HG03460 (cell line): Measurements from ENCODE around the gene ETV6.
A peak's percentile ranks its signal among the peaks of the same experiment; 100 is the strongest.

ENCODE experiments used
- ATAC-seq: cut with Tn5 transposase; IDR thresholded peaks from one replicate; pipeline ENCODE4 v1.9.1; 2021; ENCODE audit not compliant: unreplicated experiment

ETV6 gene

DNA sequence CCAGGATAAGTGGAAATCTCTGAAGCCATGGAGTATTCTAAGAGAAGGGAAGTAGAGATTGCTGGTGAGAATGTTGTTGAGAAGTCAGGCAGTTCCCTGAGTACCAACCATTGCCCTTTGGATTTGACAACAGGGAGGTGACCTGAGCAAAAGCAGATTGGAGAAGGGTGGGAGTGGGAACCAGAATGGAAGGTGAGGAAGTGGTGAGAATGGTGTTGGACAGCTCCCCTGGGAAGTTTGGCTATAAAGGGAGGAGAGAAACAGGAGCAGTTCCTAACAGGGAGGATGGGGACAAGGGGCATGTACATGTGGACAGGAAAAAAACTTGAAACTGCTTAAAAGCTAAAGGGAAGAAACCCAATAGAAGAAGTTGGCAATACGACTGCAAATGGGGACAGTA lies 198.1 kb downstream of the ETV6 start:
- ATAC-seq, result no peak

DNA sequence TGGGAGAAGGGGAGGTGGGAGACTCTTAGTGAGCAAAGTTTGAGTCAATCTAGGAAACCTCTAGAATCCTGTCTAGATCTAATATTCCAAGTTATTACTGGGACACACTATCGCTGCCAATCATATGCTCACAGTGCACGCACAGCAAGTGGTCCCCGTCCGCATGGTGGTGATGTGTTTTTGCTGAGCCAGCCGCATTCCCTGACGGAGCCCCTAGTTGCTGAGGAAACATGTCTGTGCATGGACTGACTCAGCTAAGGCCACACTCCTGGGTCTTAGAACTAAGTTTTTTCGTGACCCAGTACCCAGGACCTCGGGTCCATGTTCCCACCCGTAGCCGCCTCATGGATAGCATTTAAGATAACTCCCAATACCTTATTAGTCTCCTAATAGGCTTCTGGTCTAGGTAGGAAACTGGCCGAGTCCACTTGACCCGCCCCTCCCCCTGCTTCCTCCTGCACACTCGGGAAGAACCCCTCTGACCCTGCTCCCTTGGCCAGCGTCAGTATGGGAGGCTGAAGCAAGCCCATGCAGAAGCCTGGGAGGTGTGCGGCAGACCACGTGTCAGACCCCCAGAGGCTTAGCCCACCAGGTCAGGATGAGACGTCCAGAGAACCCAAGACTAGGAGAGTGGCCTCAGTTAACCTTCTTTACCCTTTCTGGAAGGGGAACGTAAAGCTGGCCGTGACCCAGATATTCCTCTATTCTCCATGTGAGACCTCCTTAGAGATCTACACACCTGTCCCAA lies 200.5 kb downstream of the ETV6 start:
- no peak for ATAC-seq

GRCh38 chr12:11853126-11853525 lies 203.7 kb downstream of the ETV6 start:
- ATAC-seq, result no peak

GRCh38 chr12:11854011-11854499 lies 204.6 kb downstream of the ETV6 start:
- no peak for ATAC-seq

DNA sequence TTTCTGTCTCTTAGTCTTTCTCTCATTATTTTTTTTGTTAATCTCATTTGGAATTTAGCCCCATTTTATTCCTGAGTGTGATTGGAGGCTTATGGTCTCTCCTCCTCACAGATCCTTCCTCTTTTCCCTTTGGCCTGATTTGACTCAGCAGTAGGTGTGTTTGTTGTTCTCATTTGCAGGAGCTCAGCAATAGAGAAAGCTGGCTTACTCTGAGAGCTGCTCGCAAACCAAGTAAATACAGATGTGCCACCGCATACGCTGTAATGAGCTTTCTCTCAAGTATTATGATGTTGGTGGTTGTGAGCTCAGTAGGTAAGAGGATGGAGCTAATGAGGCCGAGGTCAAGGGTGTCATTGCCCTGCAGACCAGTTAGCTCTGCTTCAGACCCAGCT lies 206.5 kb downstream of the ETV6 start:
- ATAC-seq, result peak; percentile 83

DNA sequence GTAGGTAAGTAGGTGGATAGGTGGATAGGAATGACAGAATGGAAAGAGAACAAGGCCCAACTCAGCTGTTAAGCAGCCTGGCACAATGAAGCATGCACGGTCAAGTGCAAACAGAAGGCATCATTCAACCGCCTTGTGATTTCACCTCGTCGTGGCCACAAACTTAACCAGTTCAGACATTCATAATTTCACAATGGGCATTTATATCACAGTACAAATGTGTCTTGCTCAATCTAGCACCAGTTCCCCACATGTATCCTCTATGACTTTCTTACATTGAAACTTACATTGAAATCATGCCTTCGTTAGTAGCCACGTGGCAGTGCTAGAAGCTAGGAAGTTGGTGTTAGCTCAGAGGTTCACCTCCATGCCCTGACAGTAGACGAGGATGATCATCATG lies 207.5 kb downstream of the ETV6 start:
- ATAC-seq, result no peak

DNA sequence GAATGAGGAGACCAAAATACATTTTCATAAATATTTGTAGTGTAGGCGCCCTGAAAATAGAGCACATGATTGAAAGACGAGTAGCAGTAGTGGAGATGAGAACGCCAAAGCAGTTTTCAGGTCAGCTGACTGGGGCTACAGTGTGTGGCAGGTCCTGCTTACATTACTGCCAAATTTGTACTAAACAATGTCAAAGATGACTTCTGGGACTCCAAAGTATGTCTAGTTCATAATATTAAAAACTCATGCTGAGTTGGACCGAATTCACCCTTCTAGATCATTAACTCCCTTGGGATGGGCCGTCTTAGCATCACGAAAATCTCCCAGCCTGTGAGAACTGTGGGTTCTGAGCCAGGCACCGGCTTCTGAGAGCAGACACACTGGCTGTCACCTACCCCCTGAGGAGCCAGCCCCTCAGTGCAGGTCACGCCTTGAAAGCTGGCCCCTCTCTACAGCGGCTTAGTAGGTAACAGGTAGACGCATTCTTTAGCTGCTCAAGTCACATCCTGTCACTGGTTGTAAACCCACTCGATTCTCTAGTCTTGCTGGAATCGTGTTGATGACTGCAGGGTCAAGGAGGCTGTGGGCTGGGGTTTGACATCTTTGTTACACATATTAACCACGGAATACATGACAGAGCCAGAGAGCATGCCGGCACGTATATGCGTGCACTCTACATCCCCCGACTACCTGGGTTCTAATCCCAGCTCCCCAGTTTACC lies 210.4 kb downstream of the ETV6 start:
- no peak for ATAC-seq

DNA sequence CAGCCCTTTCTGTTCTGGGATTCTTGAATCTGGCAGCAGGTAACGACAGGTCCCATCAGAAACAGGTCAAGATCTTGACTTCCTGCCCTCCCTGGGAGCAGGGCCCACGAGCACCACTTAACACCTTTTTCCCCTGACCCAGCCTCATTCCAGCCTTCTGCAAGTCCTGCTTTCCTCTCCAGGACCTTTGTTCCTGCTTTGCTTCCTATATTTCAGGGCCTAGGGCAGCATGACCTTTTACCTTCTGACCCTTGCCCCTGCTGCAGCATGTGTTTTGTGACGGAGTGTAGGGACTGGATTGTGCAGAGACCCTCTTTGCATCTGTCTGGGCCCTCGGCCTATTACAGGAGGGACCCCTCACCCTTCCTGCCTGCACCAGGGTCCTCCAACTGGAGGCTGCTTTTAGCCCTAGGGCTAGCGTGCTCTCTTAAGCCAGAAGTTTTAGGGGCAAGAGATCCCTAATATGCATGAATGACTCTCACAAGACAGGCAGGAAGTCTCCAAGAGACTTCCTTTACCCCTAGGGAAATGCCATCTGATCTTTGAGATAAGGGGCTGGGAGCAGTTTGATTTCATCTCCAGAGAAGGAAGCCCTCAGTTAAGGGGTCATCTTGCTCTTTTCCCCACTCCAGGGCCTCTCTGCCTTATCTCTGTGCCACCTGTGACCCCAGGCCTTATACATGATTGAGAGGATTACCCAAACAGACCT lies 211.8 kb downstream of the ETV6 start:
- ATAC-seq, result no peak

DNA sequence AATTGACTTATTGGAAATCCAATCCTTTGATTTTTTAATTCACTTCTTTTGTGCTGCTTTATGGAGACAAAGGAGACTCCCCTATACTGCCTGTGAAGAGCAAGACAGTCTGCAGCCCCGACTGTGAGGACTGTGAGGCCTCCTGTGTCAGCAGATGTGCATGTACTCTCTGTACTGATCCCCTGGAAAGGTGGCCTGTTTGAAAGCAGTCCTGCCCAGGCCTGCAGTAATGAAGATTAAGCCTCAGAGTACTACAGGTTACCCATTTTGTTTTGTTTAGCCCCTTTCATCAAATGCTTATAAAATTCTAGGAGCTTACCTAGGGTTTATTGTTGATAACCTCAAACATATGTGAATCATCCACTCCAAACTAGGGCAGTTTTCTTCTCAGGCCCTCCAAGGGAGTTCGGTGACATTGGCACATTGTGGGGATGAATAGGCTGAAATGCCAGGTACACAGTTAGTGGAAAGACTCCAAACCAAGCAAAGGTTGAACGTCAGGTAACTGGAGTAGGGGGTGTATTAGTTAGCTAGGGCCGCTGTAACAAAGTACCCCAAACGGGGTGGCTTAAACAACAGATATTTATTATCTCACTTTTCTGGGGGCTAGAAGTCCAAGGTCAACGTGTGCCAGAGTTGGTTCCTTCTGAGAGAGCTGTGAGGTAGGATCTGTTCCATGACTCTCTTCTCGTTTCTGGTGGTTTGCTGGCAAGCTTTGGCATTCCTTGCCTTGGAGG lies 212.6 kb downstream of the ETV6 start:
- ATAC-seq, result no peak

- ATAC-seq, result no peak
Observed at GRCh38 chr12:11862798-11863197, 213.3 kb downstream of the ETV6 start.

DNA sequence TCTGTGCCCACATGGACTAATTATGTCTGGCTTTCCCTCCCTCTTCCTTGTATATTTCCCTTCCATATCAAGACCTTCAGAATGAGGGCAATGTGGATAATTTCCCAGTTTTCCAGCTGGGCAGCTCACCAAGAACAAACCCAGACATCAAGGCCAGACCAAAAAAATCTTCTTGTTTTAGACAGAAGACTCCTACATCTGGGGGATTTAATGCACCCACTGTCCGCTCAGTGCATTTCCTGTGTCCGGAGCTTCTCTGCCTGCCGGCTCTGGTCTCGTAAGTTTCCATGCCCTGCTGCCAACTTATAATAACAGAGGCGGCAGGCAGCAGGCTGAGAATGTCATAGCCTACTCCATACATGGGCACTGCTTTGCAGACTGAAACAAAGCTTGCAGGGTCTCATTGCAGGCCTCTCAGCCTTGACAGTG lies 214.0 kb downstream of the ETV6 start:
- no peak for ATAC-seq

GRCh38 chr12:11863988-11864387 lies 214.5 kb downstream of the ETV6 start:
- ATAC-seq, result no peak

GRCh38 chr12:11865824-11866223 lies 216.3 kb downstream of the ETV6 start:
- ATAC-seq, result no peak

DNA sequence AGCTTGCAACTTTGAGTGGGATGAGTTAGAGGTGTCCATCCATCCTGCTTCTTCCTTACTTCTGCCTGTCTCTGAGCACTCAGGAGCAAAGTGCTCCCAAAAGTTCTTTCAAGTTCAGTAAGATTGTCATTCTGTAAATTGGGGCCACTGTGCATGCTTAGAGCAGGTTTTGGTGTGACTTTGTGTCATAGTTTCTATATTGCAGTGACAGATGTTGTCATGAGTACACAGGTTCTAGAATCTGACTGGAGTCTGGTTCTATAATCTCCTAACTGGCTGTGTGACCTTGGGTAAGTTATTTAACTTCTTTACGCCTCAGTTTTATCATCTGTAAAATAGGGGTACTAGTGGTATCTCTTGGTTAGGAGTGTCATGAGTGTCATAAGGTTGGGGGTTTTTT lies 218.6 kb downstream of the ETV6 start:
- ATAC-seq, result no peak

DNA sequence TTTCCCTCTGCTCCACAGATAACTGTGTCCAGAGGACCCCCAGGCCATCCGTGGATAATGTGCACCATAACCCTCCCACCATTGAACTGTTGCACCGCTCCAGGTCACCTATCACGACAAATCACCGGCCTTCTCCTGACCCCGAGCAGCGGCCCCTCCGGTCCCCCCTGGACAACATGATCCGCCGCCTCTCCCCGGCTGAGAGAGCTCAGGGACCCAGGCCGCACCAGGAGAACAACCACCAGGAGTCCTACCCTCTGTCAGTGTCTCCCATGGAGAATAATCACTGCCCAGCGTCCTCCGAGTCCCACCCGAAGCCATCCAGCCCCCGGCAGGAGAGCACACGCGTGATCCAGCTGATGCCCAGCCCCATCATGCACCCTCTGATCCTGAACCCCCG lies 219.9 kb downstream of the ETV6 start:
- no peak for ATAC-seq

DNA sequence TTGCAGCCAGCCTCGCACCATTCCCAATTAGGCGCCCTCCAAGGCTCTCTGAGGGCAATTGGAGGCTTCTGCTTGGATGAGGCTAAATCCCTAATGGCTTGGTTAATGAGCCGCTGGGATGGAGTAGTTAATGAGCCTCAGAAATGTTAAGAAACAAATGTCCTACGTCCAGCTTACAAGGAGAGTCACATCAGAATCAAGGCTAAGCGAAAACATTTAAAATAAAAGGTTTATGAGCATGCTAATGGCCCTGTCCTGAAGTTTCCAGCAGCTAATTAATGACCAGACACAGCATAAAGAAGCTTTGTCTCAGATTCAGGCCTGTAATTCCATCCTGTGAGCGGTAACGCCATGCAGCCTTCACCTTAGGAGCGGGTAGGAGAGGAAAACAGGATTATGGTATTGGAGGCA lies 220.6 kb downstream of the ETV6 start:
- no peak for ATAC-seq

DNA sequence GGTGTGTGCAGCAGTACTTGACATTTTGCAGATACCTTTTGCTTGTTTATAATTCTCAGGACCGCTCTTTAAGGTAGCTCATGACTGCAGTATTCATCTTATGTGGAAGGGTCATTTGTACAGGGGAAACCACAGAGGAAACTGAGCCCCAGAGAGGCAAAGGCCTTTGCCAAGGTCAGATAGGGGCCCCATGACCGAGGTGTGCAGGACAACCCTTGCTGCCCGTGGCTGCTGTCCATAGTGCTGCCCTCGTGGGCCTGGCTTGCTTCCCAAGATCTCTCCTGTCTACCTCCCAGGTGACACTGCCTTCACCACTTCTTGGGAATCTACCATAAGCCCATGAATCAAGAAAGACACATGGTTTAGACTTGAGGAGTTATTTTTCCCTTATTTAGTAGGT lies 222.6 kb downstream of the ETV6 start:
- ATAC-seq, result no peak

DNA sequence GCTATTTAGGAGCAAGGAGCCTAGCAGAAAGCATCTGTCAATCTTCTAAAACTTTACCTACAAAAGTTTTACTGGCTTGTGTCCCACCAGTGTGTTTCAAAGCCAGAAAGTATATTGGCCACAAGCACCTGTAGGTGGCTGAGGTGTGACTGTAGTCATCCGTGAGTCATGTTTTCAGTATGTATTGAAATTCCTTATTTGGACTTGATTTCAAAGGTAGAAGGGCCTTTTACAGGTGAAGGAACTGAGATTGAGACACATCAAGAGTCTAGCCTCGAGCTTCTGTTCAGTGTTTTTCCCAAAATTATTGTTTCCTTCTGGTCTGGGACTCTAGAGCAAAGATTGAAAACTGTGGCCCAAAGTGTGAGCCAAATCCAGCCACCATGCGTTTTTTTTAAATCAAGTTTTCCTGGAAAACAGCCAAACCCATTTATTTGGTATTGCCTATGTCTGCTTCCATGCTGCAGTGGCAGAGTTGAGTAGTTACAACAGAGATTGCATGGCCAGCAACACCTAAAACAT lies 226.0 kb downstream of the ETV6 start:
- ATAC-seq, result no peak

- no peak for ATAC-seq
Observed at GRCh38 chr12:11876307-11876706, 226.8 kb downstream of the ETV6 start.

- ATAC-seq, result no peak
Observed at GRCh38 chr12:11877102-11877826, 227.8 kb downstream of the ETV6 start.
